Panc1 (cell line): ENCODE data around the gene COA7. TPM values are rescaled to one million over a fixed set of nuclear protein-coding genes. Genes with fewer than 3 reads are reported as not detected.

Experiments
- ATAC-seq: fragments of 200-7000 bp; cut with Tn5 transposase; 2 replicates; pipeline ENCODE4 v1.9.1; 2020; ENCODE audit warnings: mild to moderate bottlenecking, moderate library complexity
- BruUV-seq: library from RNA; stranded (reverse); fragments of 400-500 nt; replicated peaks from 2 replicates; lab custom pipeline; 2021; lab: Mats Ljungman, UMichigan
- CTCF ChIA-PET: fragments of 300-600 bp; sonication (Branson Sonifier 250); formaldehyde crosslinking; loops from one replicate; lab custom pipeline; 2022; ENCODE audit warnings: antibody characterized with exemption; lab: Charles Lee
- POLR2A ChIA-PET: fragments of 300-600 bp; sonication (Branson Sonifier 250); formaldehyde crosslinking; loops from one replicate; lab custom pipeline; 2022; ENCODE audit warnings: antibody characterized with exemption; lab: Charles Lee
- DNase-seq: peaks from one replicate; pipeline ENCODE4 v3.0.0-alpha.2; 2010; ENCODE audit warnings: low read depth, low spot score
- H3K27ac ChIP-seq: 2 replicates; pipeline ENCODE4 v1.5.1; 2011; ENCODE audit warnings: mild to moderate bottlenecking, low read length, inconsistent platforms
- H3K27me3 ChIP-seq: fragments of 200-500 bp; sonication (Bioruptor generic); 2 replicates; pipeline ENCODE4 v1.6.0; 2014; ENCODE audit warnings: low read length, inconsistent platforms; ENCODE audit not compliant: control insufficient read depth, insufficient read depth
- H3K36me3 ChIP-seq: fragments of 200-500 bp; sonication (Bioruptor generic); 2 replicates; pipeline ENCODE4 v1.5.1; 2014; ENCODE audit warnings: inconsistent platforms, mild to moderate bottlenecking, low read length, moderate library complexity; ENCODE audit not compliant: control insufficient read depth, insufficient read depth
- H3K4me1 ChIP-seq: 2 replicates; pipeline ENCODE4 v1.5.1; 2011; ENCODE audit warnings: inconsistent platforms, mild to moderate bottlenecking, low read length, moderate library complexity; ENCODE audit not compliant: control insufficient read depth, insufficient read depth
- H3K4me3 ChIP-seq, 2 experiments: 2 replicates each; pipeline ENCODE4 v1.5.1; 2011 to 2012; ENCODE audit warnings: low read depth in 2 of 2, low read length in 2 of 2, mild to moderate bottlenecking in 2 of 2, inconsistent platforms in 1 of 2, moderate library complexity in 1 of 2
- H3K9me3 ChIP-seq: fragments of 200-500 bp; sonication (Bioruptor generic); 2 replicates; pipeline ENCODE4 v1.5.1; 2014; ENCODE audit warnings: low read depth, mild to moderate bottlenecking, inconsistent platforms, low read length, moderate library complexity; ENCODE audit not compliant: control insufficient read depth, insufficient read depth
- POLR2AphosphoS5 ChIP-seq: IDR thresholded peaks from 2 replicates; pipeline ENCODE4 v1.6.1; 2012; ENCODE audit warnings: mild to moderate bottlenecking, low read depth, low read length, moderate library complexity
- SIN3A ChIP-seq: IDR thresholded peaks from 2 replicates; pipeline ENCODE4 v1.6.1; 2012; ENCODE audit warnings: low read depth, mild to moderate bottlenecking, low read length, moderate library complexity, borderline replicate concordance; ENCODE audit not compliant: insufficient read depth
- TCF7L2 ChIP-seq: IDR thresholded peaks from 2 replicates; pipeline ENCODE4 v1.6.1; 2011; ENCODE audit warnings: mild to moderate bottlenecking, low read depth, low read length, inconsistent platforms
- in situ Hi-C: cut with HindIII; loops from 2 replicates; pipeline ENCODE4 v1.10.0; 2016; ENCODE audit warnings: low sequenced_read_pairs, low pct_unique_long_range_greater_than_20kb
- intact Hi-C: fragments of 100-400 bp; cut with micrococcal nuclease; formaldehyde crosslinking; loops from one replicate; pipeline ENCODE4 v1.10.0; 2022; ENCODE audit not compliant: unreplicated experiment
- total RNA-seq: library from RNA; stranded (reverse); gene quantifications from one replicate; pipeline ENCODE4 v1.2.1, GENCODE V29; 2021; ENCODE audit not compliant: unreplicated experiment
- TF ChIP-seq, protein P1 (sequence below): fragments of 450-650 bp; IDR thresholded peaks from 2 replicates; pipeline ENCODE4 v1.5.1; 2017; ENCODE audit warnings: mild to moderate bottlenecking
- TF ChIP-seq, protein P2 (sequence below), 2 experiments: IDR thresholded peaks; 2 replicates each; pipeline ENCODE4 v1.6.1; 2011 to 2012; ENCODE audit warnings: low read depth in 2 of 2, control low read depth in 1 of 2, low read length in 1 of 2, mild to moderate bottlenecking in 1 of 2, moderate library complexity in 1 of 2; ENCODE audit not compliant: insufficient read depth in 1 of 2

The COA7 gene
- total RNA-seq, 1 experiment from 2014 or later = 44.9 TPM

DNA sequence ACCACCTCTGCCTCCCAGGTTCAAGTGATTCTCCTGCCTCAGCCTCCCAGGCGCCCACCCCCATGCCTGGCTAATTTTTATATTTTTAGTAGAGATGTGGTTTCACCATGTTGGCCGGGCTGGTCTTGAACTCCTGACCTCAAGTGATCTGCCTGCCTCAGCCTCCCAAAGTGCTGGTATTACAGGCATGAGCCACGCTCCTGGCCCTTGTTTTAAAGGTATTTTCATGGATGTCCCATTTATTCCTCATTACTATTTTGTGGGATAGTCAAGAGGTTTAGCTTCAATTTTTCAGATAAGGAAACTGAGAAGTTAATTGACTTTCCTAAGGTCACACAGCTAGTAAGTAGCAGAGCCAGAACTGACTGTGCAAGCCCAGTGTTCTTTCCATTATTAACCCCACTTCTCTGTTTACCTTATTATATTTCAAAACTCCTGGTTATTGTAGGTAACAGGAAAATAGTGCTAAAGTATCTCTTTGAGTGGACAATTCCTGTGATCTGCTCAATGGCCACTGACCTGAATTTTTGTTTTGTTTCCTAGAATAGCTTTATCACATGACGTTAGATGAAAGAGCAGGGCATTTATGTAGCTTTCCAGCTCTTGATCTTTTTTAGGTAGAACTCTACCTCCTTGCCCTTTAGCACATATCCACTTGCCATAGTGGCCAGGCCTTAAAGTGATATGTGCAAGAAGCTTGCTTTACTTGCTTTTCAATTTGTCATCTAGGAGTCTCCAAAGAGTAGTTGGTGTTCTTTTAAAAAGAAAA is 41.7 kb upstream of the COA7 start:
- Histone ChIP-seq H3K4me1 (peaks cover 3% of the 10 kb centered on the region; the same call in 1 of the 2 replicates), H3K4me3 (no peak overlapping the region), H3K27me3 (no peaks in the 10 kb centered on the region), H3K36me3 (no peaks in the 10 kb centered on the region), H3K27ac (no peak overlapping the region), H3K9me3 (no peaks in the 10 kb centered on the region)
- CTCF ChIA-PET = interaction anchor here (0.7 to 1.0 kb wide), 2 partner anchors 720 to 761 kb away, joined by 3 to 4 read pairs; no protein-coding TSS in a partner anchor
- TF ChIP-seq POLR2AphosphoS5 = no peak
- no peak for TF ChIP-seq SIN3A
- TF ChIP-seq, protein P1, sequence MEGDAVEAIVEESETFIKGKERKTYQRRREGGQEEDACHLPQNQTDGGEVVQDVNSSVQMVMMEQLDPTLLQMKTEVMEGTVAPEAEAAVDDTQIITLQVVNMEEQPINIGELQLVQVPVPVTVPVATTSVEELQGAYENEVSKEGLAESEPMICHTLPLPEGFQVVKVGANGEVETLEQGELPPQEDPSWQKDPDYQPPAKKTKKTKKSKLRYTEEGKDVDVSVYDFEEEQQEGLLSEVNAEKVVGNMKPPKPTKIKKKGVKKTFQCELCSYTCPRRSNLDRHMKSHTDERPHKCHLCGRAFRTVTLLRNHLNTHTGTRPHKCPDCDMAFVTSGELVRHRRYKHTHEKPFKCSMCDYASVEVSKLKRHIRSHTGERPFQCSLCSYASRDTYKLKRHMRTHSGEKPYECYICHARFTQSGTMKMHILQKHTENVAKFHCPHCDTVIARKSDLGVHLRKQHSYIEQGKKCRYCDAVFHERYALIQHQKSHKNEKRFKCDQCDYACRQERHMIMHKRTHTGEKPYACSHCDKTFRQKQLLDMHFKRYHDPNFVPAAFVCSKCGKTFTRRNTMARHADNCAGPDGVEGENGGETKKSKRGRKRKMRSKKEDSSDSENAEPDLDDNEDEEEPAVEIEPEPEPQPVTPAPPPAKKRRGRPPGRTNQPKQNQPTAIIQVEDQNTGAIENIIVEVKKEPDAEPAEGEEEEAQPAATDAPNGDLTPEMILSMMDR = no peak
- TF ChIP-seq TCF7L2 = no peak
- TF ChIP-seq, protein P2, sequence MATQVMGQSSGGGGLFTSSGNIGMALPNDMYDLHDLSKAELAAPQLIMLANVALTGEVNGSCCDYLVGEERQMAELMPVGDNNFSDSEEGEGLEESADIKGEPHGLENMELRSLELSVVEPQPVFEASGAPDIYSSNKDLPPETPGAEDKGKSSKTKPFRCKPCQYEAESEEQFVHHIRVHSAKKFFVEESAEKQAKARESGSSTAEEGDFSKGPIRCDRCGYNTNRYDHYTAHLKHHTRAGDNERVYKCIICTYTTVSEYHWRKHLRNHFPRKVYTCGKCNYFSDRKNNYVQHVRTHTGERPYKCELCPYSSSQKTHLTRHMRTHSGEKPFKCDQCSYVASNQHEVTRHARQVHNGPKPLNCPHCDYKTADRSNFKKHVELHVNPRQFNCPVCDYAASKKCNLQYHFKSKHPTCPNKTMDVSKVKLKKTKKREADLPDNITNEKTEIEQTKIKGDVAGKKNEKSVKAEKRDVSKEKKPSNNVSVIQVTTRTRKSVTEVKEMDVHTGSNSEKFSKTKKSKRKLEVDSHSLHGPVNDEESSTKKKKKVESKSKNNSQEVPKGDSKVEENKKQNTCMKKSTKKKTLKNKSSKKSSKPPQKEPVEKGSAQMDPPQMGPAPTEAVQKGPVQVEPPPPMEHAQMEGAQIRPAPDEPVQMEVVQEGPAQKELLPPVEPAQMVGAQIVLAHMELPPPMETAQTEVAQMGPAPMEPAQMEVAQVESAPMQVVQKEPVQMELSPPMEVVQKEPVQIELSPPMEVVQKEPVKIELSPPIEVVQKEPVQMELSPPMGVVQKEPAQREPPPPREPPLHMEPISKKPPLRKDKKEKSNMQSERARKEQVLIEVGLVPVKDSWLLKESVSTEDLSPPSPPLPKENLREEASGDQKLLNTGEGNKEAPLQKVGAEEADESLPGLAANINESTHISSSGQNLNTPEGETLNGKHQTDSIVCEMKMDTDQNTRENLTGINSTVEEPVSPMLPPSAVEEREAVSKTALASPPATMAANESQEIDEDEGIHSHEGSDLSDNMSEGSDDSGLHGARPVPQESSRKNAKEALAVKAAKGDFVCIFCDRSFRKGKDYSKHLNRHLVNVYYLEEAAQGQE (IDR thresholded peaks at IDR 0.05; ENCODE audit: insufficient read depth in 1 of 2, low read depth in 2 of 2, low read length in 1 of 2) = no peak
- no peak for ATAC-seq
- no TSS peak for BruUV-seq
- intact Hi-C loops (no loop called here), in situ Hi-C loops (no loop called here)
- POLR2A ChIA-PET = no interaction called here
- no peak for DNase-seq

DNA sequence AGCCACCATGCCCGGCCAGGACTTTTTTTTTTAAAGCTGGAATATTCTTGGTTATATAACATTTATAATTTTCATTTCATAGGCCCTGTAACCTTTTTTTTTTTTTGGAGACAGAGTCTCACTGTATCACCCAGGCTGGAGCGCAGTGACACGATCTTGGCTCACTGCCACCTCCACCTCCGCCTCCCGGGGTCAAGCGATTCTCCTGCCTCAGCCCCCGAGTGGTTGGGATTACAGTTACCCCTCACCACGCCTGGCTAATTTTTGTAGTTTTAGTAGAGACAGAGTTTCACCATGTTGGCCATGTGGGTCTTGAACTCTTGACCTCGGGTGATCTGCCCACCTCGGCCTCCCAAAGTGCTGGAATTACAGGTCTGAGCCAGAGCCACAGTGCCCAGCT is 40.7 kb upstream of the COA7 start:
- ChIA-PET POLR2A (interaction anchor here (0.6 kb wide), 2 partner anchors 34 to 146 kb away, joined by 3 to 7 read pairs; no protein-coding TSS in a partner anchor), CTCF (interaction anchor here (0.7 to 1.0 kb wide), 2 partner anchors 721 to 760 kb away, joined by 3 to 4 read pairs; no protein-coding TSS in a partner anchor)
- intact Hi-C loops (no loop called here), in situ Hi-C loops (no loop called here)
- no peak for DNase-seq
- no peak for ATAC-seq
- no peaks in the 10 kb centered on the region for H3K27me3 ChIP-seq
- peaks cover 3% of the 10 kb centered on the region; the same call in 1 of the 2 replicates for H3K4me1 ChIP-seq
- H3K4me3 ChIP-seq = no peak overlapping the region
- TF ChIP-seq SIN3A = no peak
- no peak for TF ChIP-seq TCF7L2
- TF ChIP-seq, protein P1 = no peak
- TF ChIP-seq, protein P2 (IDR thresholded peaks at IDR 0.05; ENCODE audit: insufficient read depth in 1 of 2, low read depth in 2 of 2, low read length in 1 of 2) = no peak
- no peak for TF ChIP-seq POLR2AphosphoS5
- H3K27ac ChIP-seq = no peak overlapping the region
- no peaks in the 10 kb centered on the region for H3K36me3 ChIP-seq
- BruUV-seq = no TSS peak
- H3K9me3 ChIP-seq = no peaks in the 10 kb centered on the region
